T-helper 22 cell (primary cell): ENCODE measurements around the gene DAZL.

Experiments
- DNase-seq: peaks from one replicate; pipeline ENCODE4 v3.0.0-alpha.2; 2020; ENCODE audit warnings: low read depth

DAZL gene

GRCh38 chr3:16543242-16543864, 61.9 kb downstream of the DAZL start:
- no peak for DNase-seq

GRCh38 chr3:16538507-16538906, 66.7 kb downstream of the DAZL start:
- no peak for DNase-seq

GRCh38 chr3:16536996-16537395, 68.2 kb downstream of the DAZL start:
- DNase-seq: no peak
